ENCODE measurements around the gene IGFBP7.
A peak's percentile ranks its signal among the peaks of the same experiment; 100 is the strongest.

Gene IGFBP7

GRCh38 chr4:57113870-57114269, 3.7 kb upstream of the IGFBP7 start:
- no peak overlapping the region for H3K4me3 ChIP-seq
- no peaks in the 10 kb centered on the region for H3K9me3 ChIP-seq
- no peaks in the 10 kb centered on the region for H3K27me3 ChIP-seq
- H3K27ac ChIP-seq: no peak overlapping the region
- TF ChIP-seq CTCF (IDR thresholded peaks at IDR 0.05): no peak
- H3K4me1 ChIP-seq: peaks cover 0 to 55% (median 46%) of the 10 kb centered on the region in 4 donors
- H3K36me3 ChIP-seq: no peaks in the 10 kb centered on the region
- no peak for DNase-seq
- intact Hi-C loops (cut with DNase I; ENCODE audit: low total_unique reads): no loop called here

- Histone ChIP-seq H3K27me3 (no peaks in the 10 kb centered on the region), H3K9me3 (no peaks in the 10 kb centered on the region), H3K4me3 (peak overlapping the region; percentile 72 to 81), H3K36me3 (no peaks in the 10 kb centered on the region), H3K27ac (peak overlapping the region; percentile 87 to 99), H3K4me1 (peaks cover 0 to 43% (median 21%) of the 10 kb centered on the region in 4 donors)
- intact Hi-C loops (cut with DNase I; ENCODE audit: low total_unique reads): no loop called here
- peak; percentile 66 to 79 for DNase-seq
- TF ChIP-seq CTCF (IDR thresholded peaks at IDR 0.05): peak in 1 of 2 experiments; percentile 2
These were observed 691 bp upstream of the IGFBP7 start for GRCh38 chr4:57110640-57111511.

GRCh38 chr4:57109411-57109846, 756 bp downstream of the IGFBP7 start:
- peak overlapping the region; percentile 87 to 99 for H3K27ac ChIP-seq
- intact Hi-C loops (cut with DNase I; ENCODE audit: low total_unique reads): loop anchor here (5.0 kb wide), 1 partner anchor 67 kb away; no protein-coding TSS in a partner anchor
- no peak for DNase-seq
- H3K4me3 ChIP-seq: peak overlapping the region; percentile 72 to 81
- no peak for TF ChIP-seq CTCF (IDR thresholded peaks at IDR 0.05)
- no peaks in the 10 kb centered on the region for H3K9me3 ChIP-seq
- H3K27me3 ChIP-seq: no peaks in the 10 kb centered on the region
- peaks cover 0 to 4% (median 0%) of the 10 kb centered on the region in 3 donors for H3K36me3 ChIP-seq
- peaks cover 0 to 54% (median 27%) of the 10 kb centered on the region in 4 donors for H3K4me1 ChIP-seq

GRCh38 chr4:57106181-57106580, 4.0 kb downstream of the IGFBP7 start:
- TF ChIP-seq CTCF (IDR thresholded peaks at IDR 0.05): no peak
- no peak for DNase-seq
- Histone ChIP-seq H3K4me3 (peak overlapping the region in 1 of 2 donors; percentile 72), H3K27me3 (no peaks in the 10 kb centered on the region), H3K27ac (peak overlapping the region; percentile 87 to 99), H3K36me3 (peaks cover 0 to 4% (median 0%) of the 10 kb centered on the region in 3 donors), H3K9me3 (no peaks in the 10 kb centered on the region), H3K4me1 (peaks cover 0 to 65% (median 39%) of the 10 kb centered on the region in 4 donors)
- intact Hi-C loops (cut with DNase I; ENCODE audit: low total_unique reads): loop anchor here (5.0 kb wide), 1 partner anchor 64 kb away; no protein-coding TSS in a partner anchor

- peak overlapping the region; percentile 87 to 99 for H3K27ac ChIP-seq
- peaks cover 0 to 77% (median 43%) of the 10 kb centered on the region in 4 donors for H3K4me1 ChIP-seq
- no peak overlapping the region for H3K4me3 ChIP-seq
- no peak for TF ChIP-seq CTCF (IDR thresholded peaks at IDR 0.05)
- intact Hi-C loops (cut with DNase I; ENCODE audit: low total_unique reads): loop anchor here (5.0 kb wide), 1 partner anchor 63 kb away; no protein-coding TSS in a partner anchor
- H3K36me3 ChIP-seq: peaks cover 0 to 4% (median 0%) of the 10 kb centered on the region in 3 donors
- no peaks in the 10 kb centered on the region for H3K9me3 ChIP-seq
- no peaks in the 10 kb centered on the region for H3K27me3 ChIP-seq
- DNase-seq: no peak
These were observed 5.3 kb downstream of the IGFBP7 start for GRCh38 chr4:57104706-57105560.
